K562 (cell line): ENCODE measurements around the gene TMEM270. TPM values are rescaled to one million over a fixed set of nuclear protein-coding genes. Genes with fewer than 3 reads are reported as not detected.

Experiments
- ADNP ChIP-seq: fragments of 200-800 bp; sonication (Bioruptor generic); IDR thresholded peaks from 2 replicates; pipeline ENCODE4 v1.6.1; 2016; ENCODE audit warnings: missing genetic modification characterization, missing compliant biosample characterization
- CC2D1A ChIP-seq: fragments of 450-650 bp; IDR thresholded peaks from 2 replicates; pipeline ENCODE4 v1.6.1; 2017; ENCODE audit warnings: mild to moderate bottlenecking
- ETS2 ChIP-seq: IDR thresholded peaks from 2 replicates; pipeline ENCODE4 v1.6.1; 2016; ENCODE audit warnings: borderline replicate concordance, missing genetic modification characterization, mild to moderate bottlenecking, moderate library complexity, missing compliant biosample characterization; ENCODE audit not compliant: poor library complexity, severe bottlenecking
- FOS ChIP-seq: IDR thresholded peaks from 3 replicates; pipeline ENCODE4 v1.6.1; 2011; ENCODE audit not compliant: insufficient read length; ENCODE audit errors: extremely low read depth
- NFE2L1 ChIP-seq: fragments of 450-650 bp; IDR thresholded peaks from 2 replicates; pipeline ENCODE4 v1.6.1; 2016; ENCODE audit warnings: missing genetic modification characterization, low read depth, mild to moderate bottlenecking, missing compliant biosample characterization, moderate library complexity, borderline replicate concordance
- PRDM10 ChIP-seq: fragments of 450-650 bp; IDR thresholded peaks from 2 replicates; pipeline ENCODE4 v1.6.1; 2018; ENCODE audit not compliant: partially characterized antibody
- RCOR1 ChIP-seq, 2 experiments: IDR thresholded peaks; 2 replicates each; pipeline ENCODE4 v1.6.1; 2012; ENCODE audit warnings: low read depth in 2 of 2, low read length in 2 of 2, borderline replicate concordance in 1 of 2, improper control_type of control experiment in 1 of 2
- SRSF7 ChIP-seq: fragments of 200-400 bp; formaldehyde crosslinking; optimal IDR thresholded peaks from 2 replicates; pipeline ENCODE3; 2017; ENCODE audit warnings: mild to moderate bottlenecking, low read depth, low read length
- ZNF347 ChIP-seq: fragments of 450-650 bp; formaldehyde crosslinking; IDR thresholded peaks from 2 replicates; pipeline ENCODE4 v1.4.0; 2020; ENCODE audit warnings: low read depth, mild to moderate bottlenecking, moderate library complexity
- polyA plus RNA-seq, 8 experiments: library from polyadenylated mRNA; depleted of rRNA in 4 of 8; stranded (reverse) in 5 of 8; unstranded in 3 of 8; fragments of >200 nt; fragmentation: Nextera tagmentation in 2 of 8; fragmentation: Illumina TruSeq in 1 of 8; extraction: Ambion mirVana in 2 of 8; extraction: Trizol in 1 of 8; gene quantifications; 2 replicates each; pipeline versions ENCODE4 v1.2.1 to v1.2.3, GENCODE V29; 2011 to 2014; ENCODE audit warnings: inconsistent platforms in 1 of 8, missing spikeins in 1 of 8
- total RNA-seq, 7 experiments: library from RNA; depleted of rRNA in 6 of 7; stranded (reverse); fragments of >200 nt in 6 of 7; fragmentation: Illumina TruSeq in 2 of 7; extraction: Trizol in 2 of 7; gene quantifications; 2 replicates each; pipeline versions ENCODE4 v1.2.1 to v1.2.3, GENCODE V29; 2011 to 2021; ENCODE audit warnings: low replicate concordance in 1 of 7

The TMEM270 gene
- total and polyA plus RNA-seq, 9 of the 15 experiments (the other 6 are each of a cell fraction or from before 2014, with no cell fraction given): not detected

GRCh38 chr7:73839290-73839689, 21.7 kb upstream of the TMEM270 start (continued):
- no peak for TF ChIP-seq NFE2L1 (tag)
- no peak for TF ChIP-seq ETS2 (tag)
- TF ChIP-seq SRSF7: no peak
- no peak for TF ChIP-seq ZNF347 (CRISPR knock-in tag)
- TF ChIP-seq RCOR1 (IDR thresholded peaks at IDR 0.05; ENCODE audit: borderline replicate concordance in 1 of 2, low read depth in 2 of 2, low read length in 2 of 2): peak in 1 of 2 experiments; percentile 78; a peak in 2 of 4 replicates
- no peak for TF ChIP-seq FOS
- TF ChIP-seq CC2D1A: no peak
- no peak for TF ChIP-seq PRDM10
- TF ChIP-seq ADNP (tag): peak; percentile 80
- TF ChIP-seq, all 486 proteins: peak for 7
